Measurements from ENCODE around the gene ZFPL1. TPM values are rescaled to one million over a fixed set of nuclear protein-coding genes. Genes with fewer than 3 reads are reported as not detected.

The ZFPL1 gene
- total RNA-seq, 2 experiments from 2014 or later = 27.2 to 29.8 TPM

- ChIA-PET POLR2A (no interaction called here), CTCF (interaction anchor here (1.2 kb wide), 1 partner anchor 31 kb away, joined by 5 read pairs; no protein-coding TSS in a partner anchor)
- H3K4me1 Mint-ChIP-seq = peaks cover 38% of the 10 kb centered on the region
- DNase-seq = no peak
- H3K36me3 Mint-ChIP-seq (ENCODE audit: low read depth) = peaks cover 6% of the 10 kb centered on the region
- no peaks in the 10 kb centered on the region for H3K27me3 Mint-ChIP-seq
- H3K27ac Mint-ChIP-seq = no peak overlapping the region
- no peaks in the 10 kb centered on the region for H3K9me3 Mint-ChIP-seq
- H3K4me3 Mint-ChIP-seq = no peak overlapping the region
Measured at GRCh38 chr11:65051398-65051858, 32.6 kb upstream of the ZFPL1 start.

- CTCF ChIA-PET = no interaction called here
- H3K4me3 Mint-ChIP-seq = no peak overlapping the region
- peak; percentile 21 for DNase-seq
Measured at GRCh38 chr11:65053827-65054508, 30.1 kb upstream of the ZFPL1 start.

GRCh38 chr11:65055538-65055937 lies 28.5 kb upstream of the ZFPL1 start:
- ChIA-PET CTCF (interaction anchor here (1.1 kb wide), 1 partner anchor 22 kb away, joined by 4 read pairs; no protein-coding TSS in a partner anchor), POLR2A (no interaction called here)
- H3K9me3 Mint-ChIP-seq = no peaks in the 10 kb centered on the region
- H3K36me3 Mint-ChIP-seq (ENCODE audit: low read depth) = no peaks in the 10 kb centered on the region
- H3K4me3 Mint-ChIP-seq = no peak overlapping the region
- DNase-seq = no peak
- no peak overlapping the region for H3K27ac Mint-ChIP-seq
- peaks cover 25% of the 10 kb centered on the region for H3K4me1 Mint-ChIP-seq
- peaks cover 3% of the 10 kb centered on the region for H3K27me3 Mint-ChIP-seq

More at GRCh38 chr11:65053827-65054508, 30.1 kb upstream of the ZFPL1 start:
- POLR2A ChIA-PET = interaction anchor here (0.6 to 1.1 kb wide), 2 partner anchors 28 to 153 kb away, joined by 3 to 5 read pairs; no protein-coding TSS in a partner anchor
- Mint-ChIP-seq H3K36me3 (ENCODE audit: low read depth) (no peaks in the 10 kb centered on the region), H3K4me1 (peaks cover 19% of the 10 kb centered on the region), H3K27me3 (peaks cover 3% of the 10 kb centered on the region), H3K27ac (peak overlapping the region; percentile 73), H3K9me3 (no peaks in the 10 kb centered on the region)

- no peak overlapping the region for H3K4me3 Mint-ChIP-seq
- H3K4me1 Mint-ChIP-seq = peaks cover 33% of the 10 kb centered on the region
- no peaks in the 10 kb centered on the region for H3K36me3 Mint-ChIP-seq (ENCODE audit: low read depth)
- no peaks in the 10 kb centered on the region for H3K9me3 Mint-ChIP-seq
- H3K27me3 Mint-ChIP-seq = peaks cover 3% of the 10 kb centered on the region
- no peak overlapping the region for H3K27ac Mint-ChIP-seq
- POLR2A ChIA-PET = no interaction called here
- CTCF ChIA-PET = interaction anchor here (0.7 to 1.3 kb wide), 4 partner anchors 26 to 55 kb away, joined by 3 to 4 read pairs (median 4); partner anchors contain the start of genes CDCA5 and TM7SF2
- DNase-seq = no peak
Measured at GRCh38 chr11:65056999-65057398, 27.0 kb upstream of the ZFPL1 start.

GRCh38 chr11:65057526-65057925 lies 26.5 kb upstream of the ZFPL1 start:
- H3K4me3 Mint-ChIP-seq = no peak overlapping the region
- peaks cover 33% of the 10 kb centered on the region for H3K4me1 Mint-ChIP-seq
- POLR2A ChIA-PET = no interaction called here
- CTCF ChIA-PET = interaction anchor here (1.3 kb wide), 2 partner anchors 29 to 54 kb away, joined by 3 to 4 read pairs; partner anchors contain the start of gene TM7SF2
- no peaks in the 10 kb centered on the region for H3K36me3 Mint-ChIP-seq (ENCODE audit: low read depth)
- DNase-seq = no peak
- H3K9me3 Mint-ChIP-seq = no peaks in the 10 kb centered on the region
- peaks cover 3% of the 10 kb centered on the region for H3K27me3 Mint-ChIP-seq
- H3K27ac Mint-ChIP-seq = no peak overlapping the region

- Mint-ChIP-seq H3K4me3 (no peak overlapping the region), H3K9me3 (no peaks in the 10 kb centered on the region), H3K4me1 (peaks cover 33% of the 10 kb centered on the region), H3K27ac (no peak overlapping the region), H3K27me3 (peaks cover 3% of the 10 kb centered on the region), H3K36me3 (ENCODE audit: low read depth) (no peaks in the 10 kb centered on the region)
- DNase-seq = no peak
- ChIA-PET CTCF (interaction anchor here (1.3 kb wide), 1 partner anchor 54 kb away, joined by 3 read pairs; the partner anchor contains the start of gene TM7SF2), POLR2A (no interaction called here)
Measured at GRCh38 chr11:65058012-65058411, 26.0 kb upstream of the ZFPL1 start.

GRCh38 chr11:65058419-65059054 lies 25.5 kb upstream of the ZFPL1 start, which contains the start of gene NAALADL1:
Gene NAALADL1 (minus strand): TSS chr11:65058553. CDS start chr11:65058521, 32 bp downstream.
- POLR2A ChIA-PET = no interaction called here
- CTCF ChIA-PET = interaction anchor here (0.6 to 1.2 kb wide), 2 partner anchors 9 to 991 kb away, joined by 3 read pairs; no protein-coding TSS in a partner anchor
- Mint-ChIP-seq H3K9me3 (no peaks in the 10 kb centered on the region), H3K4me3 (no peak within 1 kb of the TSS), H3K36me3 (ENCODE audit: low read depth) (no peaks in the 10 kb centered on the region), H3K4me1 (peaks cover 28% of the 10 kb centered on the region), H3K27ac (peak within 1 kb of the TSS; percentile 14), H3K27me3 (peaks cover 3% of the 10 kb centered on the region)
- no peak for DNase-seq

GRCh38 chr11:65059523-65059922 lies 24.5 kb upstream of the ZFPL1 start:
- POLR2A ChIA-PET = no interaction called here
- H3K9me3 Mint-ChIP-seq = no peaks in the 10 kb centered on the region
- no peaks in the 10 kb centered on the region for H3K36me3 Mint-ChIP-seq (ENCODE audit: low read depth)
- DNase-seq = no peak
- CTCF ChIA-PET = interaction anchor here (1.2 kb wide), 2 partner anchors 10 to 19 kb away, joined by 3 read pairs; no protein-coding TSS in a partner anchor
- H3K4me1 Mint-ChIP-seq = peaks cover 18% of the 10 kb centered on the region
- H3K27ac Mint-ChIP-seq = no peak overlapping the region
- H3K27me3 Mint-ChIP-seq = peaks cover 3% of the 10 kb centered on the region
- H3K4me3 Mint-ChIP-seq = no peak overlapping the region

- DNase-seq = no peak
- H3K4me3 Mint-ChIP-seq = no peak overlapping the region
- POLR2A ChIA-PET = no interaction called here
- no peaks in the 10 kb centered on the region for H3K9me3 Mint-ChIP-seq
- peaks cover 15% of the 10 kb centered on the region for H3K4me1 Mint-ChIP-seq
- CTCF ChIA-PET = interaction anchor here (0.5 to 1.2 kb wide), 2 partner anchors 18 to 76 kb away, joined by 3 to 5 read pairs; no protein-coding TSS in a partner anchor
- peaks cover 3% of the 10 kb centered on the region for H3K27me3 Mint-ChIP-seq
- H3K36me3 Mint-ChIP-seq (ENCODE audit: low read depth) = no peaks in the 10 kb centered on the region
- peak overlapping the region; percentile 54 for H3K27ac Mint-ChIP-seq
Measured at GRCh38 chr11:65059959-65060824, 23.8 kb upstream of the ZFPL1 start.

- no peak overlapping the region for H3K27ac Mint-ChIP-seq
- H3K36me3 Mint-ChIP-seq (ENCODE audit: low read depth) = no peaks in the 10 kb centered on the region
- peaks cover 13% of the 10 kb centered on the region for H3K4me1 Mint-ChIP-seq
- CTCF ChIA-PET = interaction anchor here (0.5 to 0.7 kb wide), 2 partner anchors 12 to 77 kb away, joined by 3 to 5 read pairs; no protein-coding TSS in a partner anchor
- peaks cover 3% of the 10 kb centered on the region for H3K27me3 Mint-ChIP-seq
- peak; percentile 32 for DNase-seq
- H3K9me3 Mint-ChIP-seq = no peaks in the 10 kb centered on the region
- no peak overlapping the region for H3K4me3 Mint-ChIP-seq
- POLR2A ChIA-PET = no interaction called here
Measured at GRCh38 chr11:65060913-65061408, 23.1 kb upstream of the ZFPL1 start.

GRCh38 chr11:65063532-65063931 lies 20.5 kb upstream of the ZFPL1 start:
- no peak overlapping the region for H3K27ac Mint-ChIP-seq
- POLR2A ChIA-PET = no interaction called here
- H3K4me3 Mint-ChIP-seq = no peak overlapping the region
- H3K27me3 Mint-ChIP-seq = no peaks in the 10 kb centered on the region
- no peaks in the 10 kb centered on the region for H3K36me3 Mint-ChIP-seq (ENCODE audit: low read depth)
- CTCF ChIA-PET = interaction anchor here (1.4 to 2.3 kb wide), 4 partner anchors 9 to 49 kb away, joined by 4 to 12 read pairs (median 4); partner anchors contain the start of gene ARL2
- H3K4me1 Mint-ChIP-seq = peaks cover 13% of the 10 kb centered on the region
- DNase-seq = no peak
- H3K9me3 Mint-ChIP-seq = no peaks in the 10 kb centered on the region

GRCh38 chr11:65064847-65065240 lies 19.2 kb upstream of the ZFPL1 start:
- Mint-ChIP-seq H3K4me3 (no peak overlapping the region), H3K36me3 (ENCODE audit: low read depth) (no peaks in the 10 kb centered on the region), H3K9me3 (no peaks in the 10 kb centered on the region), H3K27me3 (no peaks in the 10 kb centered on the region), H3K27ac (no peak overlapping the region), H3K4me1 (peaks cover 14% of the 10 kb centered on the region)
- CTCF ChIA-PET = interaction anchor here (1.7 kb wide), 1 partner anchor 8 kb away, joined by 4 read pairs; no protein-coding TSS in a partner anchor
- no peak for DNase-seq
- POLR2A ChIA-PET = no interaction called here
